ENCODE data around the gene MCF2L2. TPM values are rescaled to one million over a fixed set of nuclear protein-coding genes. Genes with fewer than 3 reads are reported as not detected.

MCF2L2 gene
- total and polyA plus RNA-seq, 2 donors (not counting 3 experiments of a cell fraction or from before 2014, with no cell fraction given), result 0.15 to 1.1 TPM

DNA sequence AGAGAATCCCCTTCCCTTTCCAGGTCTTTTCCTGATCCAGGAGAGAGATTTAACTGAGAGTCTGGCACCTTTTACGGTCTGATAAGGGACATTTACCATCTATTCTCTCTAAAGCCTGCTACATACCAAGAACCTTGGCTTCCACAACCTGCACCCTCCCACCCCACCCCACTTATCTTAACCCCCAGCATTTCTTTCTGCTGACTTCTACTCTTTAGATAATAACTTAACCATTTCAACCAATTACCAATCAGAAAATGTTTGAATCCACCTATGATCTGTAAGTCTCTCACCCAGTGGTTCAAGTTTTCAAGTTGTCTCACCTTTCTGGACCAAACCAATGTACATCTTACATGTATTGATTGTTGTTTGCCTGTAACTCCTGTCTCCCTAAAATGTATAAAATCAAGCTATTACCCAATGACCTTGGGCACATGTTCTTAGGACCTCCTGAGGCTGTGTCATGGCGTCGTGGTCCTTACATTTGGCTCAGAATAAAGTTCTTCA, 74.0 kb downstream of the MCF2L2 start:
- dilution Hi-C loops (cut with MboI; ENCODE audit: extremely low pct_ligation_motif_present, low sequenced_read_pairs), result no loop called here
- TF ChIP-seq EZH2 (IDR thresholded peaks at IDR 0.05; ENCODE audit: borderline replicate concordance, low read depth, low read length, severe bottlenecking) (no peak), FOS (IDR thresholded peaks at IDR 0.05; ENCODE audit: borderline replicate concordance, insufficient read depth, low read length) (no peak), GATA2 (IDR thresholded peaks at IDR 0.05; ENCODE audit: insufficient read depth, insufficient read length, low read depth, low read length) (no peak)
- no peak for FAIRE-seq
- Histone ChIP-seq H3K9me1 (replicated peaks; ENCODE audit: control insufficient read depth, extremely low read depth, insufficient read depth, low read length) (no peaks in the 10 kb centered on the region), H3K79me2 (ENCODE audit: control insufficient read depth, insufficient read depth, low read length) (no peaks in the 10 kb centered on the region), H3K4me3 (replicated peaks in 1 of 3; ENCODE audit: insufficient read depth in 1 of 3, low read depth in 1 of 3, low read length in 3 of 3) (no peak overlapping the region), H3K27me3 (ENCODE audit: control insufficient read depth in 2 of 2, insufficient read depth in 2 of 2, low read length in 2 of 2) (no peaks in the 10 kb centered on the region), H3K4me2 (ENCODE audit: insufficient read depth, low read length) (no peak overlapping the region), H2AFZ (ENCODE audit: low read depth, low read length) (no peak overlapping the region), H3K36me3 (ENCODE audit: control insufficient read depth in 2 of 2, extremely low read depth in 1 of 2, insufficient read depth in 2 of 2, low read length in 2 of 2) (no peaks in the 10 kb centered on the region), H4K20me1 (replicated peaks; ENCODE audit: control insufficient read depth, extremely low read depth, insufficient read depth, low read length) (no peaks in the 10 kb centered on the region), H3K4me1 (ENCODE audit: control insufficient read depth, extremely low read depth, insufficient read depth, low read length) (no peaks in the 10 kb centered on the region), H3K9me3 (replicated peaks; ENCODE audit: control insufficient read depth, insufficient read depth, low read length) (no peaks in the 10 kb centered on the region), H3K9ac (replicated peaks; ENCODE audit: extremely low read depth, insufficient read depth, low read length) (no peak overlapping the region), H3K27ac (ENCODE audit: insufficient read depth, low read depth, low read length) (no peak overlapping the region)
- no TSS peak for BruUV-seq (replicated peaks)
- ChIA-PET POLR2A (no interaction called here), CTCF (no interaction called here)
- intact Hi-C loops (cut with micrococcal nuclease), result no loop called here
- no peak for DNase-seq (ENCODE audit: low read depth, low spot score)

DNA sequence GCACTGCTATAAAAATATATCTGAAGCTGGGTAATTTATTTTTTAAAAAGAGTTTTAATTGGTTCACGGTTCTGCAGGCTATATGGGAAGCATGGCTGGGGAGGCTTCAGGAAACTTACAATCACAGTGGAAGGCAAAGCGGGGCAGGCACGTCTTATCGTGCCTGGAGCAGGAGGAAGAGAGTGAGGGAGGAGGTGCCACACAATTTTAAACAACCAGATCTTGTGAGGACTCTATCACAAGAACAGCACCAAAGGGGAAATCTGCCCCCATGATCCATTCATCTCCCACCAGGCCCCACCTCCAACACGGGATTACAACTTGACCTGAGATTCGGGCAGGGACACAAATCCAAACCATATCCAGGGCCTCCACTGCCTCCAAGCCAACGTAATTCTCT, 75.0 kb downstream of the MCF2L2 start:
- H3K27me3 ChIP-seq (ENCODE audit: control insufficient read depth in 2 of 2, insufficient read depth in 2 of 2, low read length in 2 of 2), result no peaks in the 10 kb centered on the region
- H3K79me2 ChIP-seq (ENCODE audit: control insufficient read depth, insufficient read depth, low read length), result no peaks in the 10 kb centered on the region
- no peak overlapping the region for H3K4me2 ChIP-seq (ENCODE audit: insufficient read depth, low read length)
- ChIA-PET POLR2A (no interaction called here), CTCF (no interaction called here)
- TF ChIP-seq JUN (IDR thresholded peaks at IDR 0.05; ENCODE audit: borderline replicate concordance, insufficient read depth, insufficient read length, low read depth), result no peak
- dilution Hi-C loops (cut with MboI; ENCODE audit: extremely low pct_ligation_motif_present, low sequenced_read_pairs), result no loop called here
- intact Hi-C loops (cut with micrococcal nuclease), result no loop called here
- no peaks in the 10 kb centered on the region for H3K36me3 ChIP-seq (ENCODE audit: control insufficient read depth in 2 of 2, extremely low read depth in 1 of 2, insufficient read depth in 2 of 2, low read length in 2 of 2)
- no TSS peak for BruUV-seq (replicated peaks)
- no peaks in the 10 kb centered on the region for H3K9me1 ChIP-seq (replicated peaks; ENCODE audit: control insufficient read depth, extremely low read depth, insufficient read depth, low read length)
- H4K20me1 ChIP-seq (replicated peaks; ENCODE audit: control insufficient read depth, extremely low read depth, insufficient read depth, low read length), result no peaks in the 10 kb centered on the region
- H3K9me3 ChIP-seq (replicated peaks; ENCODE audit: control insufficient read depth, insufficient read depth, low read length), result no peaks in the 10 kb centered on the region
- FAIRE-seq (no peak), DNase-seq (ENCODE audit: low read depth, low spot score) (no peak)
- no peak overlapping the region for H3K4me3 ChIP-seq (replicated peaks in 1 of 3; ENCODE audit: insufficient read depth in 1 of 3, low read depth in 1 of 3, low read length in 3 of 3)
- H2AFZ ChIP-seq (ENCODE audit: low read depth, low read length), result no peak overlapping the region
- H3K9ac ChIP-seq (replicated peaks; ENCODE audit: extremely low read depth, insufficient read depth, low read length), result no peak overlapping the region
- H3K4me1 ChIP-seq (ENCODE audit: control insufficient read depth, extremely low read depth, insufficient read depth, low read length), result no peaks in the 10 kb centered on the region
- H3K27ac ChIP-seq (ENCODE audit: insufficient read depth, low read depth, low read length), result no peak overlapping the region
